Measurements from ENCODE around the gene CHN2.

The CHN2 gene

DNA sequence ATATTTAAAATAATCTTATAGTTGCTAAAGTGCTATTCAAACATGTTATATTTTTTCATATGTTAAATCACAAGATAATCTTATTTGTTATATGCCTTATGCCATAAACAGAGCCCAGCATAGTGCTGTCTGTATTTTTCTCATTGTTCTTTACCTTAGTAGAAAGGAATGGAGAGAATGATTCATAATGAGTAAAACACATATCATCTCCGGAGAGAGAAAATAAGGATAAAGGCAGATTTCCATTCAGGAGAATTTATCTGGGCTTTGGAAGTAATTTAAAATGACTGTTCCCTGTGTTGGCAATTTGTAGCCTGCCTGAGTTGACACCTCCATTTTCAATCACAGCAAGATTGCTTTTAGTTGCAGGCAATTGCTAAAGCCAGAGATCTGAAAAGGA, 30.2 kb downstream of the CHN2 start:
- no peak for DNase-seq (ENCODE audit: low read depth in 2 of 3, low spot score in 1 of 3)

DNA sequence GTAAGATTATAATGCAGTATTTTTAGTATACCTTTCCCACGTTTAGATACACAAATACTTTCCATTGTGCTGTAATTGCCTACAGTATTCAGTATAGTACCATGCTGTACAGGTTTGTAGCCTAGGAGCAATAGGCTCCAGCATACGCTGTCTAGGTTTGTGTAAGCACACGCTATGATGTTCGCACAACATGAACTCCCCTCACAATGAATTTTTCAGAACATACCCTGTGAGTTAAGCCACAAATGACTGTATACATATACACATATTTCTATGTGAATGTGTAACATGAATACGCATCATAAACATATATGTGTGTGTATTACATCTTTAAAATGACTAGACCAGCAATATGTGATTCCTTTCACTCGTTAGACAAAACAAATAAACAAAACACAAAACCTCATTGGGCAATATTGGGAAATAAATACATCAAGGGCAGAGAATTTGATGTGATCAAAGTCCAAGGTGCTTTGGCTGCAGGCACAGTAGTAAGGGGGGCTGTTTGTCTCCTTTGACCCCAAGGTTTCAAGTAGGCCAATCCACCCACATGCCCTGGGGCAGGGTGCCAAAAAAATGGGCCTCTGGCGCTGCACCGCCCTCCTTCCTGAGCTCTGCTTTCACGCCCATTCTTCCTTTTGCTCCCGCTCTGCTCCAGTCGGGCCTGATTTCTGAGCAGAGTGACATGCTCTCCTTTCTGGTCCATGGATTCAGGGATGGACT, 33.9 kb downstream of the CHN2 start:
- no peak for DNase-seq (ENCODE audit: low read depth in 2 of 3, low spot score in 1 of 3)

DNA sequence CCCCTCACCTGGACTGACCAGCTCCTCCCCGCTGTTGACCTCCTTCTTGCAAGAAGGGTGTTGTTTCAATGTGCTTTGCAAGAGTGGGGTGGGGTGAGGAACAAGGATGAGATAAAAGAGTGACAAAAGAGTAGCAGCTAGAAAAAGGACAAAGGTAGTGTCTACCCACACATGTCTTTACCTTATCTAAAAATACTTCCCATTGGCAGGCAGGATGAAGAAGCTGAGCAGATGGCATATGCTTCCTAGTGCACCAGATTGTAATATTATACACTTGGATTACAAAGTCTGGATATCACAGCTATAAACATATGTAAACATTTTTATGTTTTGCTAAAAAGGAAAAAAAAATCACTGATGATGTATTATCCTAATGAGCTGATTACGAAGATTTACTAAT, 34.5 kb downstream of the CHN2 start:
- no peak for DNase-seq (ENCODE audit: low read depth in 2 of 3, low spot score in 1 of 3)

DNA sequence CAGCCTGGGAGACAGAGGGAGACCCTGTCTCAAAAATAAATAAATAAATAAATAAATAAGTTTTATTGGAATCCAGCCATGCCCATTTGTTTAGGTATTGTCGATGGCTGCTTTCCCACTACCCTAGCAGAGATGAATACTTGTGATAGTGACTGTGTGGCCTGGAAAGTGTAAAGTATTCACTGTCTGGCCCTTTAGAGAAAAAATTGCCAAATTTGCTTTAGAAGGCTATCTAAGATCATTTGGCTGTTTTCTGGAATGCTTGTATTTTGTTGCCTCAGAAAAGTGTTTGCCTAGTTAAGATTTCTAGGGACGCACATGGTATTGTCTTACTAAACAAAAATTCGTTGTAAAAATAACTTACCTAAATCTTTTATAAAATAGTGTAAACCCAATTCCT, 35.4 kb downstream of the CHN2 start:
- DNase-seq (ENCODE audit: low read depth in 2 of 3, low spot score in 1 of 3): no peak

DNA sequence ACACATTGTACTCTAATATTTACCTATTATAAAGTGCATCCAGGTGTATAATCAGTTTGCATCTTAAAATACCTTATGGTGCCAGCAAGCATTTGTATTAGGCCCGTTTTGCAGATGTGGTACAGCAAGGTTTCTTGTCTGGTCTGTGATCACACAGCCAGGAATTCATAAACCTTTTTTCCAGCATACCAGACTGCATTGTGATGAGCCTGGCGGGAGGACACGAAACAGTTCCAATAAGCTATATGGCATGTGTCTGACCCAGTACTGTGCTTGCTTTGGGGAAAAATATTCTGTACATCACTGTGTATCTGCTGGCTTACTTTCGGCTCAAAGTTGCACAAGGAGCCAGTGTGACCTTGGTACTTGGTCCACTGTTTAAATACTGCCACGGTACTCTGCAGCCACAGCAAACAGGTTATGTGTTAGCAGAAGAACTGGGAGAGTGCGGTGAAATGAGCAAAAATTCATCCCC, 36.3 kb downstream of the CHN2 start:
- DNase-seq (ENCODE audit: low read depth in 2 of 3, low spot score in 1 of 3): no peak

GRCh38 chr7:29231671-29232232, 37.2 kb downstream of the CHN2 start:
- DNase-seq (ENCODE audit: low read depth in 2 of 3, low spot score in 1 of 3): no peak

GRCh38 chr7:29234438-29234837, 39.9 kb downstream of the CHN2 start:
- no peak for DNase-seq (ENCODE audit: low read depth in 2 of 3, low spot score in 1 of 3)

- no peak for DNase-seq (ENCODE audit: low read depth in 2 of 3, low spot score in 1 of 3)
These were observed 41.6 kb downstream of the CHN2 start for GRCh38 chr7:29236071-29236580.

GRCh38 chr7:29236649-29237048, 42.1 kb downstream of the CHN2 start:
- no peak for DNase-seq (ENCODE audit: low read depth in 2 of 3, low spot score in 1 of 3)

DNA sequence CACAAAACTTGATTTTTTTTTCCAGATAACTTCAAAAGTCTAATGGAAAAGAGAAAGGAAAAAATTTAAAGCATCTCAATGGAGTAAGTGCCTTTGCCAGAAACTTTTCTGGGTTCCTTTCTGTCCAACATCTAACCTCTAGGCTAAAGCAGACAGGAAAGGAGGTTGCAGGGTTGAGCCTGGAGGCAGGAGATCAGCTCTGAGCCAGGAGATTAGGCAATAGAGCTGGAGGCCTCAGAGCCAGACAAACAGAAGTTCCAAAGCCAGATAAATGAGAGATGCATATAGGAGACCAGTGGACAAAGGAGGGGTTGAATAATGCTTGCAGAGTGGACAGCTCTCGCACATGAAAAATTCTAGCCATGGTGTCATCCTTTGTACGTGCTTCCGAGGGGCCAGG, 42.9 kb downstream of the CHN2 start:
- DNase-seq (ENCODE audit: low read depth in 2 of 3, low spot score in 1 of 3): no peak

GRCh38 chr7:29239638-29240037, 45.1 kb downstream of the CHN2 start:
- DNase-seq (ENCODE audit: low read depth in 2 of 3, low spot score in 1 of 3): no peak

GRCh38 chr7:29242265-29242664, 47.7 kb downstream of the CHN2 start:
- DNase-seq (ENCODE audit: low read depth in 2 of 3, low spot score in 1 of 3): no peak

DNA sequence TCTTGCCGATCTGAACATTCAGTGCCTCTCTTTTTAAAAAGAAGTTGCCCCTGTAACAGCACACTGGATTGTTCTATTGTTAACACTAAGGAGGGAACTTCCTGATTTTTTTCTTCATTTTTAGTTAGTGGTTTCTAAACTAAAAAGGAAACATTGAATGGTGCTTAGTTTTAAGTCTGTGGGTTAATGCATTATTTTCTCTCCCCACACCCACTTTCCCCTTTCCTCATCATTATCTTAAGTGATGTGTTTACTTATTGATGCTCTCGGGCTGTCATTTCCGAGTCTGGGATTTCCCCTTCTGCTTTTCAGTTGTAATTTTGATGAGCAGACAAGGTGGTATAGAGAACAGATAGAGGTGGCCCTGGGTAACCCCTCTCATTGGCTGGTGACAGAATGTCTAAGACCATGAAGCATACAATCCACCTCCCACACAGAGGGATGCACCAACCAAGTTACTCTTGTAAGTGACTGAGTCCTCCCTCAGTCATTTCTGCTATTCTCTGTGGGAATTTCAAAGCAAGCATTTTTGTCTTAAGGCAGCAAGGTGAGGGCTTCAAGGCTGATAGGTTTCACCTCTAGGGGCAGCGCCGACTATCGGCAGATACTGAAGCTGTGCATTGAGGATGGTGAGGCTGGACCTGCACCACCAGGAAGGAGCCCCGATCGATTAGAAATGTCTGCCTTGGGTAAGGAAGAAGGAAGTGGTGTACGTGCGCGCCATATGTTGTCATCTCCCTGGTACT, 49.5 kb downstream of the CHN2 start:
- DNase-seq (ENCODE audit: low read depth in 2 of 3, low spot score in 1 of 3): peak; percentile 30 to 54 (median 52)

DNA sequence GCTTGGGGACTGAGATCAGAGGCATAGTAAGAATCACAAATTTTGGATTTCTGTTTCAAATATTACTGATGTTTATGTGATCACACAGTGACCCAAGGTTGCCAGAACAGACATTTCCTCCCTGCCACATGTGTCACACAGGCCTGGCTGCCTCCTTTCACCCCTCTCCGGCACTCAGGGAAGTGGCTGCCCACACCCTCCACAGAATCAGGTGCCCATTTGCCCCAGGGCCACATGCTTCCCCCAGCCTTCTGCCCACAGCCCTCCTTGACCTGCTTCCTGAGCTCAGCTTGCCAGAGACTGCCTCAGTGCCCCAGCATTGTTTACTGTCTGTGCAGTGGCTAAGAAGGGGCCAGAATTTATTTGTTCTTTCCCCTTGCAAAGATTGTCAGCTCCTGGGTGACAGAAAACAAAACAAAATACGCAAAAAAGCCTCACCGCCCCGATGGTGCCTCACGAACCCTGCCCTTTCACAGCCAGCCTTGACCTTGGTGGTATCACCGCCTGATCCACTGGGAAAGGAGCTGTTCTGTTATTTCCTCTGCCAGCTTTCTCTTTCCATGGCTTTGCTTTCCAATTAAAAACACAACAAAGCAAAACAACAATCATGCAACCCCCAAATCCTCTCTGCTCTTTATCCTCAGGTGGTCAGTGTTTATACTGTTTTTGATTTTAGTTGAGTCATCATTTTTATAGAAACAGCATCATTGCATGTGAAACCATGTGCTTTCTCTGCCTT, 52.8 kb downstream of the CHN2 start:
- DNase-seq (ENCODE audit: low read depth in 2 of 3, low spot score in 1 of 3): no peak

GRCh38 chr7:29247963-29248236, 53.3 kb downstream of the CHN2 start:
- DNase-seq (ENCODE audit: low read depth in 2 of 3, low spot score in 1 of 3): no peak

GRCh38 chr7:29248713-29249382, 54.3 kb downstream of the CHN2 start:
- no peak for DNase-seq (ENCODE audit: low read depth in 2 of 3, low spot score in 1 of 3)

DNA sequence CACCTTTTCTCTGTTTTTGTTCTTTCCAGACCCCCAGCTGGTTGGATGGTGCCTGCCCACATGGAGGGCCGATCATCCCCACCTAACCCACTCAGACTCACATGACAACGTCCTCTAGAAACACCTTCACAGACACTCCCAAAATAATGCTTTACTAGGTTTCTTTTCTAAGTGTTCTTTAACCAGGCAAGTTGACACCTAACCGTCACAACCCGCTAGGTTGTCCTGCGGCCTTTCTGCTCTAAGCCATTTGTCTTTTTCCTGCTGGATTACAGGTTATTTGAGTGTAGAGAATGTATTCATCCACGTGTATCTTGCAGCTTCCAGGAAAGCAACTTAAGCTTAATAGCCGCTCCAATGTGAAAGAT, 54.8 kb downstream of the CHN2 start:
- DNase-seq (ENCODE audit: low read depth in 2 of 3, low spot score in 1 of 3): no peak

GRCh38 chr7:29249860-29250259, 55.3 kb downstream of the CHN2 start:
- DNase-seq (ENCODE audit: low read depth in 2 of 3, low spot score in 1 of 3): no peak

GRCh38 chr7:29253225-29253624, 58.6 kb downstream of the CHN2 start:
- DNase-seq (ENCODE audit: low read depth in 2 of 3, low spot score in 1 of 3): no peak

GRCh38 chr7:29254591-29254990, 60.0 kb downstream of the CHN2 start:
- no peak for DNase-seq (ENCODE audit: low read depth in 2 of 3, low spot score in 1 of 3)

- no peak for DNase-seq (ENCODE audit: low read depth in 2 of 3, low spot score in 1 of 3)
These were observed 60.8 kb downstream of the CHN2 start for GRCh38 chr7:29255199-29255878.

All from stimulated activated CD4-positive, alpha-beta T cell treated with anti-CD3 and anti-CD28 coated beads, Interleukin-12 subunit alpha, Interleukin-12 subunit beta, amount 100 ng/mL, for 48 hours (primary cell).